Mesenchymal stem cell (in vitro differentiated cells and primary cell): Measurements from ENCODE around the gene GPS1.

Experiments
- DNase-seq: peaks from one replicate; pipeline ENCODE4 v3.0.0-alpha.2; 2013
- H2AFZ ChIP-seq: one replicate; pipeline ENCODE4 v1.6.1; 2013; ENCODE audit warnings: low read depth, mild to moderate bottlenecking, control low read depth, inconsistent platforms, low read length, moderate library complexity
- H2AK5ac ChIP-seq: 2 replicates; pipeline ENCODE4 v1.6.1; 2013; ENCODE audit warnings: low read length, moderate library complexity, mild to moderate bottlenecking, inconsistent platforms; ENCODE audit not compliant: severe bottlenecking
- H2BK120ac ChIP-seq: one replicate; pipeline ENCODE4 v1.6.1; 2013; ENCODE audit warnings: low read depth, mild to moderate bottlenecking, inconsistent platforms, low read length, moderate library complexity
- H2BK12ac ChIP-seq, 2 experiments: one replicate each; pipeline ENCODE4 v1.6.1; 2013; ENCODE audit warnings: inconsistent platforms in 2 of 2, low read length in 2 of 2, mild to moderate bottlenecking in 2 of 2, moderate library complexity in 2 of 2, control low read depth in 1 of 2
- H2BK15ac ChIP-seq: one replicate; pipeline ENCODE4 v1.6.1; 2013; ENCODE audit warnings: mild to moderate bottlenecking, low read depth, inconsistent platforms; ENCODE audit not compliant: poor library complexity, severe bottlenecking
- H2BK5ac ChIP-seq: 2 replicates; pipeline ENCODE4 v1.6.1; 2013; ENCODE audit warnings: low read depth, mild to moderate bottlenecking, low read length, control low read depth, inconsistent platforms; ENCODE audit not compliant: poor library complexity, severe bottlenecking
- H3K14ac ChIP-seq, 2 experiments: one replicate each; pipeline ENCODE4 v1.6.1; 2013; ENCODE audit warnings: inconsistent platforms in 2 of 2, low read length in 2 of 2, control low read depth in 1 of 2, mild to moderate bottlenecking in 1 of 2, moderate library complexity in 1 of 2
- H3K18ac ChIP-seq, 2 experiments: one replicate each; pipeline ENCODE4 v1.6.1; 2013; ENCODE audit warnings: inconsistent platforms in 2 of 2, low read length in 2 of 2, control low read depth in 1 of 2, low read depth in 1 of 2, mild to moderate bottlenecking in 1 of 2
- H3K23ac ChIP-seq, 2 experiments: one replicate each; pipeline ENCODE4 v1.6.1; 2013; ENCODE audit warnings: inconsistent platforms in 2 of 2, low read length in 2 of 2, mild to moderate bottlenecking in 2 of 2, moderate library complexity in 2 of 2, control low read depth in 1 of 2
- H3K27ac ChIP-seq: 2 replicates; pipeline ENCODE4 v1.5.1; 2013; ENCODE audit warnings: mild to moderate bottlenecking, moderate library complexity, low read length, control low read depth, inconsistent platforms; ENCODE audit not compliant: poor library complexity, severe bottlenecking
- H3K27me3 ChIP-seq, 2 experiments: 2 replicates each; pipeline versions ENCODE4 v1.6.1 to v1.7.0; 2013; ENCODE audit warnings: low read length in 2 of 2, mild to moderate bottlenecking in 2 of 2, moderate library complexity in 2 of 2, control low read depth in 1 of 2, inconsistent platforms in 1 of 2; ENCODE audit not compliant: control insufficient read depth in 1 of 2, insufficient read depth in 1 of 2
- H3K36me3 ChIP-seq, 2 experiments: 2 replicates each; pipeline versions ENCODE4 v1.6.1 to v1.7.0; 2013; ENCODE audit warnings: low read length in 2 of 2, control low read depth in 1 of 2, inconsistent platforms in 1 of 2, low read depth in 1 of 2, mild to moderate bottlenecking in 1 of 2; ENCODE audit not compliant: insufficient read depth in 2 of 2, control insufficient read depth in 1 of 2
- H3K4ac ChIP-seq, 2 experiments: one replicate each; pipeline ENCODE4 v1.6.1; 2013; ENCODE audit warnings: inconsistent platforms in 2 of 2, low read length in 2 of 2, mild to moderate bottlenecking in 2 of 2, moderate library complexity in 2 of 2, control low read depth in 1 of 2, low read depth in 1 of 2
- H3K4me1 ChIP-seq: 2 replicates; pipeline ENCODE4 v1.6.1; 2013; ENCODE audit warnings: low read depth, low read length, control low read depth; ENCODE audit not compliant: control insufficient read depth, insufficient read depth
- H3K4me2 ChIP-seq: 2 replicates; pipeline ENCODE4 v1.6.1; 2013; ENCODE audit warnings: low read length, mild to moderate bottlenecking, inconsistent platforms; ENCODE audit not compliant: poor library complexity, severe bottlenecking
- H3K4me3 ChIP-seq, 2 experiments: 2 replicates each; pipeline versions ENCODE4 v1.5.1 to v1.7.0; 2013; ENCODE audit warnings: low read length in 2 of 2, mild to moderate bottlenecking in 2 of 2, control low read depth in 1 of 2, low read depth in 1 of 2; ENCODE audit not compliant: insufficient read depth in 1 of 2
- H3K79me1 ChIP-seq: replicated peaks from 2 replicates; pipeline ENCODE4 v1.6.1; 2013; ENCODE audit warnings: mild to moderate bottlenecking, control low read depth, low read length, inconsistent platforms; ENCODE audit not compliant: poor library complexity, severe bottlenecking
- H3K9ac ChIP-seq: 2 replicates; pipeline ENCODE4 v1.7.0; 2013; ENCODE audit warnings: mild to moderate bottlenecking, low read length, moderate library complexity
- H3K9me3 ChIP-seq: 2 replicates; pipeline ENCODE4 v1.7.0; 2013; ENCODE audit warnings: mild to moderate bottlenecking, low read length; ENCODE audit not compliant: control insufficient read depth
- H4K8ac ChIP-seq: one replicate; pipeline ENCODE4 v1.6.1; 2013; ENCODE audit warnings: inconsistent platforms, mild to moderate bottlenecking, low read length, moderate library complexity
- H4K91ac ChIP-seq: one replicate; pipeline ENCODE4 v1.6.1; 2013; ENCODE audit warnings: mild to moderate bottlenecking, low read length, inconsistent platforms
- WGBS: methylation state at CpG from one replicate; pipeline ENCODE4 v1.1.7; 2013; ENCODE audit warnings: mixed read lengths; 5-methylcytosine and 5-hydroxymethylcytosine counted together

Gene GPS1

DNA sequence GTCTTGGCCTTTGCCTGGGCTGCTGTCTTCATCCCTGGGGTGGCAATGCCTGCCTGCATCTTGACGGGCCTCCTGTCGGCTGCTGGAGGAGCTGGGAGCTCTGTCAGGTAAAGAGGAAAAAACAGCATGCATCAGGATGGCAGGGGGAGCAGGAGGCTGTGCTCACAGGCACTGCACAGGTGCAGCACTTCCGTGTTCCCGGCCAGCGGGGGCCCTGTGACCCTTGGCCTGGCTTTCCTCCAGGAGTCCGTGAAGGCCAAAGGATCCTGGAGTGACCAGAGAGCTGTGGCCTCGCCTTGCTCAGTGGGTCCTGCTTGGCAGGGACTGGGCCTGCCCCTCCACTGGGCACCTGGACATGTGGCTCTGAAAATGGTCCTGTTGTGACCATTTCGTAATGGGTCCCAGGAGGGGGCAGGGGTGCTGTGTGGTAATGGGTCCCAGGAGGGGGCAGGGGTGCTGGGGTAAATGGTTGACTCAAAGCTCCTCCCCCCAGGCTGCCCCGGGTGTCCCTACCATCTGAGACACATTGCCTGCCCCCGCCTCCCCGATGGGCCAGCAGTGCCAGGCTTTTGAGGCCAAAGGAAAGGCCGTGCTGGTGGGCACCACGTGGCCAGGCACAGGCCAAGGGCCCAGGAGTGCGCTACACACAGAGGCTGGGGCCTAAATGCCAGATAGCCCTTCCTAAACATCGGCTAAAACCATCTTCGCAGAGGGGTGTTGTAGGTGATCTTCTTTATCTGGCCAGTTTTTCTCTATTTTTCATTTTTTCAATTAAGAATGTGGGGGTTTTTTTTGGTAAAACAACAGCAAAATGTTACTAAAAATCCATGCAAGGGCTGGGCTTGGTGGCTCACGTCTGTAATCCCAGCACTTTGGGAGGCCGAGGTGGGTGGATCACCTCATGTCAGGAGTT, 50.3 kb downstream of the GPS1 start:
- no peaks in the 10 kb centered on the region for H3K27me3 ChIP-seq
- no peak overlapping the region for H3K23ac ChIP-seq
- H3K79me1 ChIP-seq = peaks cover 11% of the 10 kb centered on the region
- no peak overlapping the region for H2BK120ac ChIP-seq
- no peak overlapping the region for H3K4ac ChIP-seq
- H3K18ac ChIP-seq = no peak overlapping the region
- H2AK5ac ChIP-seq = no peak overlapping the region
- H4K91ac ChIP-seq = peak overlapping the region; percentile 87
- peak overlapping the region; percentile 63 for H2BK15ac ChIP-seq
- no peak overlapping the region for H3K27ac ChIP-seq
- WGBS = 77% methylated on average over 16 of the region's 18 CpGs
- H3K4me3 ChIP-seq = no peak overlapping the region
- H3K4me2 ChIP-seq = no peak overlapping the region
- H3K9ac ChIP-seq = no peak overlapping the region
- DNase-seq = no peak
- no peak overlapping the region for H3K14ac ChIP-seq
- H3K4me1 ChIP-seq = peaks cover 60% of the 10 kb centered on the region
- no peak overlapping the region for H2BK5ac ChIP-seq
- H3K9me3 ChIP-seq = no peaks in the 10 kb centered on the region
- no peak overlapping the region for H2AFZ ChIP-seq
- peak overlapping the region in 1 of 2 experiments; percentile 28 for H2BK12ac ChIP-seq
- no peak overlapping the region for H4K8ac ChIP-seq
- H3K36me3 ChIP-seq = peaks cover 0 to 17% of the 10 kb centered on the region in 2 experiments

DNA sequence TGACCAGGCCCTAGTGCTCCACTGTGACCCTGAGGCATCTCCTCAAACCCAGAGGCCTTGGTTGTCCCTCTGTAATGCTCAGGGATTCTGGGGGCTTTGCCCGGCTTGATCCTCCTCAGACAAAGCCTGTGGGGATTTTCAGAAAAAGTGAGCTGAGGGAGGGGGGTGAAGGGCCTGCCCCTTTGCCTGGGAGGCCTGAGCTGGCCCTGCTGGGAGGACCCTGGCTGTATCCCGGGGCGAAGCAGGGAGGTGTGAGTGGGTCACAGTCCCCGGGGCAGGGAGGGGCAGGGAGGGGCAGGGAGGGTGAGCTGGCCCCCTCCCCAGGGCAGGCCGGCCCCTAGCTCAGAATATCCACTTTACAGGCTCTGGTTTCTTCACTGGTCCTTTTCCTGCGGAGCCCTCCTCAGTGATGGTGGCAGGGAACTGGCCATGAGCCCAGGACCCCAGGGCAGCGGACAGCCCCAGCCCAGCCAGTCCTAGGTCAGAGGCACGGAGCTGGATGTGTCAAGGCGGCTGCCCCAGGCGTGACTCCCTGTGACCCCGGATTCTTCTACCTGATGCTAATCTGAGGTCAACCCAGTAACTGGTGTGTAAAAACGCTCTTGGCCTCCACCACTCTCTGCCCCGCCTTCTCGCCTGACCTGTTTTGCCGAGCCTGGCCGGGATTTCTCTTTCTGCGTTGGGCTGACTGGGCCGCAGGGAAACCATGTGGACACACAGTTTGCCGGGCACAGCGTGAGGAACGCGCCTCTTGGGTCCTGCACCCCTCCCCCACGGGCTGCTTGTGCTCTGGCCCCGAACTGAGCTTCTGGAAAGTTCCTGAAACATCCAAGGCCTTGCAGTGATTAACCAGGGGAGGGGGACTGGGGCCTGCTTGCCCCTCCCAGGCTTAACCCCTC, 52.1 kb downstream of the GPS1 start:
- H2BK120ac ChIP-seq = peak overlapping the region; percentile 45
- no peak overlapping the region for H2BK15ac ChIP-seq
- H2BK5ac ChIP-seq = no peak overlapping the region
- no peak overlapping the region for H4K8ac ChIP-seq
- no peak for DNase-seq
- no peaks in the 10 kb centered on the region for H3K27me3 ChIP-seq
- H3K4me3 ChIP-seq = no peak overlapping the region
- WGBS = 59% methylated on average over 24 of the region's 24 CpGs
- no peaks in the 10 kb centered on the region for H3K9me3 ChIP-seq
- peak overlapping the region; percentile 18 to 28 for H3K18ac ChIP-seq
- no peak overlapping the region for H3K27ac ChIP-seq
- no peak overlapping the region for H3K23ac ChIP-seq
- peaks cover 11% of the 10 kb centered on the region for H3K79me1 ChIP-seq
- peak overlapping the region in 1 of 2 experiments; percentile 36 for H3K14ac ChIP-seq
- H3K4me2 ChIP-seq = no peak overlapping the region
- peaks cover 6 to 30% of the 10 kb centered on the region in 2 experiments for H3K36me3 ChIP-seq
- H3K4ac ChIP-seq = peak overlapping the region in 1 of 2 experiments; percentile 26
- peak overlapping the region in 1 of 2 experiments; percentile 79 for H2BK12ac ChIP-seq
- no peak overlapping the region for H4K91ac ChIP-seq
- no peak overlapping the region for H2AK5ac ChIP-seq
- H3K4me1 ChIP-seq = peaks cover 63% of the 10 kb centered on the region
- H3K9ac ChIP-seq = peak overlapping the region; percentile 66
- no peak overlapping the region for H2AFZ ChIP-seq

DNA sequence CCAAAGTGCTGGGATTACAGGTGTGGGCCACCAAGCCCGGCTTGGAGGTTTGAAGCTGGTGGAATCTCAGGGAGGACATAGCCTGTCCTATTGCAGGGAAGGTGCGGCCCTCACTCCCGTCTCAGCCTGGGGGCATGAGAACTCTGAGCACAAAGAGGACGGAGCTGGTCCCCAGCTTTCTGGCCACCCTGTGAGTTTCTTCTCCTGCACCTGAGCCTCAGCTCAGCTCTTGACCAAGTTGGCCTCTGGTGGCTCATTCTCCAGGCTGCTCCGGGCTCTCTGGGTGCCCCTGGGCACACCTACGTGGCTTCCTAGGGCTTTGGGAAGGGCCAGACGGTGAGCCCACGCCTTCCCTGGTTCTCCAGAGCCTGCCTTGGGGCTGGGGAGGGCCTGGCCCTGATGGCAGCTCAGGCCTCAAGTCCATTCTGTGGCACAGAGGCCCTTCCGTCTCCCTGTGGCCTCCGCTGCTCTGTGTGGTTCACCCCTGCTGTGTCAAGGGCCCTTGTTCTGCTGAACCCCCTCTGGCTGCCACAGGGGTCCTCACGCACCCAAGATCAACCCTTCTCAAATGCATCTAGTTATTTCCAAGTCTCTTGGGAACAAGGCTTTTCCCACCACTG, 53.2 kb downstream of the GPS1 start:
- Histone ChIP-seq H3K9ac (no peak overlapping the region), H3K14ac (no peak overlapping the region), H3K4me1 (peaks cover 53% of the 10 kb centered on the region), H2BK15ac (peak overlapping the region; percentile 41), H3K18ac (peak overlapping the region in 1 of 2 experiments; percentile 52), H3K23ac (no peak overlapping the region), H2AK5ac (no peak overlapping the region), H2AFZ (no peak overlapping the region), H3K4ac (no peak overlapping the region), H3K4me3 (no peak overlapping the region), H3K27ac (no peak overlapping the region), H2BK5ac (no peak overlapping the region), H4K91ac (peak overlapping the region; percentile 43), H3K4me2 (no peak overlapping the region), H3K27me3 (no peaks in the 10 kb centered on the region), H3K36me3 (peaks cover 6 to 32% of the 10 kb centered on the region in 2 experiments), H2BK12ac (peak overlapping the region in 1 of 2 experiments; percentile 98), H3K79me1 (peaks cover 9% of the 10 kb centered on the region), H4K8ac (peak overlapping the region; percentile 35), H3K9me3 (no peaks in the 10 kb centered on the region), H2BK120ac (no peak overlapping the region)
- DNase-seq = no peak
- 97% methylated on average over 11 of the region's 11 CpGs for WGBS
